ENCODE data around the gene HRH3.

Gene HRH3

DNA sequence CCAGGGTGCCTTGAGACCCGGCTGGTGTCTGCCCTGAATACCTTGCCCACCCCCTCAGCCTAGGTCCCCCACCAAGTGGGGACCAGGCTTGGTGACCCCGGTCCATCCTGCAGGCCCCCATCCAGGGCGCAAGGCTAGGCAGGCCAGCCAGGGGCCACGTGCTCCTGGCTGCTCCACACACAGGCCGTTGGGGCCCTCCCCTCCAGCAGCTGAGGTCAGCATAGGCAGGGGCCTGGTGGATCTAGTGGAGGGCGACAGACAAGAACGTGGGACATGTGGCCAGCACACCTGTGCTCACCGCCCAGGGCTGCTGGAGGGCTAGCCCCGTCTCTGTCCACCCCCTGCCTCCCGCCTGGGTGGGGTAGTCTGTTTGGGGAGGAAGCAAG is 7.5 kb upstream of the HRH3 start:
- Histone ChIP-seq H3K36me3 (ENCODE audit: control insufficient read depth in 2 of 2, insufficient read depth in 1 of 2, low read length in 2 of 2) (no peaks in the 10 kb centered on the region), H3K4me3 (ENCODE audit: low read depth, low read length) (no peak overlapping the region), H3K4me1 (ENCODE audit: control insufficient read depth, insufficient read depth, low read length) (no peaks in the 10 kb centered on the region), H3K27ac (ENCODE audit: extremely low read depth, low read depth, low read length) (no peak overlapping the region), H3K9me3 (ENCODE audit: control insufficient read depth, insufficient read depth, low read depth, low read length) (no peaks in the 10 kb centered on the region)
- ChIA-PET POLR2A (no interaction called here), CTCF (no interaction called here)
- TF ChIP-seq, protein P1, sequence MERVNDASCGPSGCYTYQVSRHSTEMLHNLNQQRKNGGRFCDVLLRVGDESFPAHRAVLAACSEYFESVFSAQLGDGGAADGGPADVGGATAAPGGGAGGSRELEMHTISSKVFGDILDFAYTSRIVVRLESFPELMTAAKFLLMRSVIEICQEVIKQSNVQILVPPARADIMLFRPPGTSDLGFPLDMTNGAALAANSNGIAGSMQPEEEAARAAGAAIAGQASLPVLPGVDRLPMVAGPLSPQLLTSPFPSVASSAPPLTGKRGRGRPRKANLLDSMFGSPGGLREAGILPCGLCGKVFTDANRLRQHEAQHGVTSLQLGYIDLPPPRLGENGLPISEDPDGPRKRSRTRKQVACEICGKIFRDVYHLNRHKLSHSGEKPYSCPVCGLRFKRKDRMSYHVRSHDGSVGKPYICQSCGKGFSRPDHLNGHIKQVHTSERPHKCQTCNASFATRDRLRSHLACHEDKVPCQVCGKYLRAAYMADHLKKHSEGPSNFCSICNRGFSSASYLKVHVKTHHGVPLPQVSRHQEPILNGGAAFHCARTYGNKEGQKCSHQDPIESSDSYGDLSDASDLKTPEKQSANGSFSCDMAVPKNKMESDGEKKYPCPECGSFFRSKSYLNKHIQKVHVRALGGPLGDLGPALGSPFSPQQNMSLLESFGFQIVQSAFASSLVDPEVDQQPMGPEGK (tag by site-specific recombination; IDR thresholded peaks at IDR 0.05) = no peak
- TF ChIP-seq ZNF549 (tag by site-specific recombination; IDR thresholded peaks at IDR 0.05) (no peak), OVOL3 (tag by site-specific recombination; IDR thresholded peaks at IDR 0.05) (no peak), REPIN1 (tag by site-specific recombination; IDR thresholded peaks at IDR 0.05; ENCODE audit: low read depth) (no peak), ZEB2 (tag by site-specific recombination; IDR thresholded peaks at IDR 0.05) (no peak), KLF9 (tag by site-specific recombination; IDR thresholded peaks at IDR 0.05; ENCODE audit: low read depth) (no peak), ZBTB17 (tag by site-specific recombination; IDR thresholded peaks at IDR 0.05) (0 out of 2 replicates have a peak, but pooled peaks have one; percentile 17)
- TF ChIP-seq, protein P2, sequence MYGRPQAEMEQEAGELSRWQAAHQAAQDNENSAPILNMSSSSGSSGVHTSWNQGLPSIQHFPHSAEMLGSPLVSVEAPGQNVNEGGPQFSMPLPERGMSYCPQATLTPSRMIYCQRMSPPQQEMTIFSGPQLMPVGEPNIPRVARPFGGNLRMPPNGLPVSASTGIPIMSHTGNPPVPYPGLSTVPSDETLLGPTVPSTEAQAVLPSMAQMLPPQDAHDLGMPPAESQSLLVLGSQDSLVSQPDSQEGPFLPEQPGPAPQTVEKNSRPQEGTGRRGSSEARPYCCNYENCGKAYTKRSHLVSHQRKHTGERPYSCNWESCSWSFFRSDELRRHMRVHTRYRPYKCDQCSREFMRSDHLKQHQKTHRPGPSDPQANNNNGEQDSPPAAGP (tag by site-specific recombination; IDR thresholded peaks at IDR 0.05) = no peak
- TF ChIP-seq, protein P3, sequence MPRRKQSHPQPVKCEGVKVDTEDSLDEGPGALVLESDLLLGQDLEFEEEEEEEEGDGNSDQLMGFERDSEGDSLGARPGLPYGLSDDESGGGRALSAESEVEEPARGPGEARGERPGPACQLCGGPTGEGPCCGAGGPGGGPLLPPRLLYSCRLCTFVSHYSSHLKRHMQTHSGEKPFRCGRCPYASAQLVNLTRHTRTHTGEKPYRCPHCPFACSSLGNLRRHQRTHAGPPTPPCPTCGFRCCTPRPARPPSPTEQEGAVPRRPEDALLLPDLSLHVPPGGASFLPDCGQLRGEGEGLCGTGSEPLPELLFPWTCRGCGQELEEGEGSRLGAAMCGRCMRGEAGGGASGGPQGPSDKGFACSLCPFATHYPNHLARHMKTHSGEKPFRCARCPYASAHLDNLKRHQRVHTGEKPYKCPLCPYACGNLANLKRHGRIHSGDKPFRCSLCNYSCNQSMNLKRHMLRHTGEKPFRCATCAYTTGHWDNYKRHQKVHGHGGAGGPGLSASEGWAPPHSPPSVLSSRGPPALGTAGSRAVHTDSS (tag by site-specific recombination; IDR thresholded peaks at IDR 0.05) = no peak

DNA sequence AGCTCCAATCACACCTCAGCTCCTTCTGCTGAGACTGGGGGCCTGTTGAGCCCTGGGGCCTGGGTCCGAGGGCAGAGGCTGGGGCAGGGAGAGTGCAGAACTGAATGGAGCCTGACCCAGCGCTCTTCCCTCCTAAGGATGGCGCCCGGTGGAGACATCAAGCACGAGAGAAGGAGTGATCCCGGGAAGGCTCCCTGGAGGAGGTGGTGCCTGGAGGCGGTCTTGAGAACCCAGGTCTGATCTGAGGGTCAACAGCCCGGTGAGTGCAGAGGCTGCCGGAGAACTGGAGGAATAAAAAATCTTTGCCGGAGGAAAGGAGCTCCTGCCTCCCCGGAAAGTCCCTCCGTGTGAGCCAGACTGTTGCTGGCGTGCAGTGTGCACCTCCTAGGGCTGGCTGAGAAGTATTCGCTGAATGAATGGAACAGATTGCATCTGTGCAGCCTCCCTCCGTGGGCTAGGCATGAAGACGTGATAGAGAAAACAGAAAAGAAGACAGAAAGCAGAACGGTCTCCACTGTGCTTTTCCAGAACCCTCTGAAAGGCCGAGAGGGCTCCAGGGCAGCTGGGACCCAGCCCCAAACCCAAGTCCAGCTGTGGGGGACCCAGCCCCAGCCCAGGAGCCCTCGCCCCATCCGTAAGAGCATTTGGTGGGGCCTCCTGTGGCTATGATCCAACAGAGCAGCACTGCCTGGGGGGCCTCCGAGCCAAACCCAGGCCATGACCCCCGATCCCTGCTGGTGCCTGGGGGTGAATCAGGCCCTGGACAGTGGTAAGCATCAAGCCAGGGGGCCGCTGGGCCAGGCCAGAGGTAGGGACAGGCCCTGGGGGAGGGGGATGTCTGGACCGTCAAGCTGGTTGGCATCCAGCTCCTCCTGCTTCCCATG is 6.9 kb upstream of the HRH3 start:
- Histone ChIP-seq H3K36me3 (ENCODE audit: control insufficient read depth in 2 of 2, insufficient read depth in 1 of 2, low read length in 2 of 2) (no peaks in the 10 kb centered on the region), H3K9me3 (ENCODE audit: control insufficient read depth, insufficient read depth, low read depth, low read length) (no peaks in the 10 kb centered on the region), H3K4me3 (ENCODE audit: low read depth, low read length) (no peak overlapping the region), H3K27ac (ENCODE audit: extremely low read depth, low read depth, low read length) (no peak overlapping the region), H3K4me1 (ENCODE audit: control insufficient read depth, insufficient read depth, low read length) (no peaks in the 10 kb centered on the region)
- CTCF ChIA-PET = no interaction called here
- POLR2A ChIA-PET = no interaction called here
- no peak for TF ChIP-seq MYNN (tag by site-specific recombination; IDR thresholded peaks at IDR 0.05; ENCODE audit: borderline replicate concordance)
- no peak for TF ChIP-seq ZBTB17 (tag by site-specific recombination; IDR thresholded peaks at IDR 0.05)
- TF ChIP-seq, protein P4, sequence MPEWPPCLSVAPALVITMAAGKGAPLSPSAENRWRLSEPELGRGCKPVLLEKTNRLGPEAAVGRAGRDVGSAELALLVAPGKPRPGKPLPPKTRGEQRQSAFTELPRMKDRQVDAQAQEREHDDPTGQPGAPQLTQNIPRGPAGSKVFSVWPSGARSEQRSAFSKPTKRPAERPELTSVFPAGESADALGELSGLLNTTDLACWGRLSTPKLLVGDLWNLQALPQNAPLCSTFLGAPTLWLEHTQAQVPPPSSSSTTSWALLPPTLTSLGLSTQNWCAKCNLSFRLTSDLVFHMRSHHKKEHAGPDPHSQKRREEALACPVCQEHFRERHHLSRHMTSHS (tag by site-specific recombination; IDR thresholded peaks at IDR 0.05) = no peak
- no peak for TF ChIP-seq ZNF223 (tag by site-specific recombination; IDR thresholded peaks at IDR 0.05)
- TF ChIP-seq, protein P1 (tag by site-specific recombination; IDR thresholded peaks at IDR 0.05) = no peak
- TF ChIP-seq ZNF214 (tag by site-specific recombination; IDR thresholded peaks at IDR 0.05; ENCODE audit: borderline replicate concordance) = no peak
- no peak for TF ChIP-seq GLIS1 (tag by site-specific recombination; IDR thresholded peaks at IDR 0.05)
- no peak for TF ChIP-seq ZNF837 (tag by site-specific recombination; IDR thresholded peaks at IDR 0.05)
- TF ChIP-seq, protein P5, sequence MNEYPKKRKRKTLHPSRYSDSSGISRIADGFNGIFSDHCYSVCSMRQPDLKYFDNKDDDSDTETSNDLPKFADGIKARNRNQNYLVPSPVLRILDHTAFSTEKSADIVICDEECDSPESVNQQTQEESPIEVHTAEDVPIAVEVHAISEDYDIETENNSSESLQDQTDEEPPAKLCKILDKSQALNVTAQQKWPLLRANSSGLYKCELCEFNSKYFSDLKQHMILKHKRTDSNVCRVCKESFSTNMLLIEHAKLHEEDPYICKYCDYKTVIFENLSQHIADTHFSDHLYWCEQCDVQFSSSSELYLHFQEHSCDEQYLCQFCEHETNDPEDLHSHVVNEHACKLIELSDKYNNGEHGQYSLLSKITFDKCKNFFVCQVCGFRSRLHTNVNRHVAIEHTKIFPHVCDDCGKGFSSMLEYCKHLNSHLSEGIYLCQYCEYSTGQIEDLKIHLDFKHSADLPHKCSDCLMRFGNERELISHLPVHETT (tag by site-specific recombination; IDR thresholded peaks at IDR 0.05) = no peak
- TF ChIP-seq ZNF596 (tag by site-specific recombination; IDR thresholded peaks at IDR 0.05) = no peak
- TF ChIP-seq ZNF202 (tag by site-specific recombination; IDR thresholded peaks at IDR 0.05; ENCODE audit: borderline replicate concordance) = no peak
- no peak for TF ChIP-seq ZNF768 (tag by site-specific recombination; IDR thresholded peaks at IDR 0.05)
- TF ChIP-seq, protein P6, sequence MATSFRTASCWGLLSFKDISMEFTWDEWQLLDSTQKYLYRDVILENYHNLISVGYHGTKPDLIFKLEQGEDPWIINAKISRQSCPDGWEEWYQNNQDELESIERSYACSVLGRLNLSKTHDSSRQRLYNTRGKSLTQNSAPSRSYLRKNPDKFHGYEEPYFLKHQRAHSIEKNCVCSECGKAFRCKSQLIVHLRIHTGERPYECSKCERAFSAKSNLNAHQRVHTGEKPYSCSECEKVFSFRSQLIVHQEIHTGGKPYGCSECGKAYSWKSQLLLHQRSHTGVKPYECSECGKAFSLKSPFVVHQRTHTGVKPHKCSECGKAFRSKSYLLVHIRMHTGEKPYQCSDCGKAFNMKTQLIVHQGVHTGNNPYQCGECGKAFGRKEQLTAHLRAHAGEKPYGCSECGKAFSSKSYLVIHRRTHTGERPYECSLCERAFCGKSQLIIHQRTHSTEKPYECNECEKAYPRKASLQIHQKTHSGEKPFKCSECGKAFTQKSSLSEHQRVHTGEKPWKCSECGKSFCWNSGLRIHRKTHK (tag by site-specific recombination; IDR thresholded peaks at IDR 0.05) = no peak
- no peak for TF ChIP-seq ZNF140 (tag by site-specific recombination; IDR thresholded peaks at IDR 0.05)
- no peak for TF ChIP-seq ZNF133 (tag by site-specific recombination; IDR thresholded peaks at IDR 0.05)
- no peak for TF ChIP-seq ZNF248 (tag by site-specific recombination; IDR thresholded peaks at IDR 0.05)

All from HEK293 (cell line).